ENCODE results near the gene SAYSD1.

Gene SAYSD1

DNA sequence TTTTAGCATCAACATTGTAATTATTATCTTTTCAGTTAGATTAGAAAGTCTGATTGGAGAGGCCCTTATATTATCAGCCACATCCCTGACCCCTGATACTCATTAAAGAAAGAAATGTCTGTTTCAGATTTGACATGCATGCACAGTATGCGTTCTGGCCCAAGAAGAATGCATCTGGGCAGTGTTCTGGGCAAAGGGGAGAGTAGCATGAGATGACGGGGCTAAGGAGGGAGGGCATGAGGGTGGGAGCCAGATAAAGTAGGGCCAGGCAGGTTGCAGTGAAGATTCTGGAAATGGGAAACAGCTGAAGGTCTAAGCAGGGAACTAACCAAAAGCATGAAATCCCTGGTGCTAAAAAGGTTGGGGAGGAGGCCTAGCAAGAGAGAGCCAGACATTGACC is 7.3 kb downstream of the SAYSD1 start:
- TF ChIP-seq CTCF (IDR thresholded peaks at IDR 0.05): no peak
- no peaks in the 10 kb centered on the region for H3K27me3 ChIP-seq
- no peaks in the 10 kb centered on the region for H3K9me3 ChIP-seq
- no peak overlapping the region for H3K27ac ChIP-seq
- no peaks in the 10 kb centered on the region for H3K4me1 ChIP-seq (ENCODE audit: control insufficient read depth in 1 of 2, insufficient read depth in 1 of 2, low read depth in 1 of 2, low read length in 1 of 2)
- H3K36me3 ChIP-seq: peaks cover 31% of the 10 kb centered on the region
- no peak overlapping the region for H3K4me3 ChIP-seq (ENCODE audit: low read depth in 1 of 2, low read length in 1 of 2)

GRCh38 chr6:39107034-39107433 is 8.0 kb downstream of the SAYSD1 start:
- TF ChIP-seq CTCF (IDR thresholded peaks at IDR 0.05): no peak
- no peak overlapping the region for H3K27ac ChIP-seq
- no peaks in the 10 kb centered on the region for H3K4me1 ChIP-seq (ENCODE audit: control insufficient read depth in 1 of 2, insufficient read depth in 1 of 2, low read depth in 1 of 2, low read length in 1 of 2)
- no peaks in the 10 kb centered on the region for H3K27me3 ChIP-seq
- H3K9me3 ChIP-seq: no peaks in the 10 kb centered on the region
- H3K36me3 ChIP-seq: peaks cover 31% of the 10 kb centered on the region
- no peak overlapping the region for H3K4me3 ChIP-seq (ENCODE audit: low read depth in 1 of 2, low read length in 1 of 2)

- TF ChIP-seq CTCF (IDR thresholded peaks at IDR 0.05): no peak
- H3K9me3 ChIP-seq: no peaks in the 10 kb centered on the region
- no peak overlapping the region for H3K27ac ChIP-seq
- H3K27me3 ChIP-seq: no peaks in the 10 kb centered on the region
- H3K36me3 ChIP-seq: peaks cover 31% of the 10 kb centered on the region
- H3K4me3 ChIP-seq (ENCODE audit: low read depth in 1 of 2, low read length in 1 of 2): no peak overlapping the region
- H3K4me1 ChIP-seq (ENCODE audit: control insufficient read depth in 1 of 2, insufficient read depth in 1 of 2, low read depth in 1 of 2, low read length in 1 of 2): no peaks in the 10 kb centered on the region
These were observed 10.5 kb downstream of the SAYSD1 start for GRCh38 chr6:39104528-39104927.

DNA sequence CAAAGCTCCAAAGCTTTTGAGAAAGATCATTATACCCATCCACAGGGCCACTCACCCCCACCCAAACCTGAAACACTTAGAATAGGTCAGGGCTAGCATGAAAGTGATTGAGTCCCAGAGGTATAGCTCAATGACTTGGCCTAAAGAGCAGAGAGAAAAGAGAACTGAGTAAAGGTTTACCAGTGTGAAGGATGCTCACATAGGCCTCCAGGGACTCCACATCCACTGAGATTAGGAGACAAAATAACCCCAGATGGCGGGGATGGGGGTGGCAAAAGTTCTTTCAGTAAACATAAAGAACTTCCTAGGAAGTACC is 12.2 kb downstream of the SAYSD1 start:
- no peaks in the 10 kb centered on the region for H3K4me1 ChIP-seq (ENCODE audit: control insufficient read depth in 1 of 2, insufficient read depth in 1 of 2, low read depth in 1 of 2, low read length in 1 of 2)
- H3K27me3 ChIP-seq: peaks cover 4% of the 10 kb centered on the region
- no peaks in the 10 kb centered on the region for H3K9me3 ChIP-seq
- H3K36me3 ChIP-seq: peaks cover 23% of the 10 kb centered on the region
- H3K4me3 ChIP-seq (ENCODE audit: low read depth in 1 of 2, low read length in 1 of 2): no peak overlapping the region
- H3K27ac ChIP-seq: no peak overlapping the region
- TF ChIP-seq CTCF (IDR thresholded peaks at IDR 0.05): no peak

GRCh38 chr6:39102071-39102820 is 12.7 kb downstream of the SAYSD1 start:
- H3K9me3 ChIP-seq: no peaks in the 10 kb centered on the region
- no peak overlapping the region for H3K27ac ChIP-seq
- no peak overlapping the region for H3K4me3 ChIP-seq (ENCODE audit: low read depth in 1 of 2, low read length in 1 of 2)
- TF ChIP-seq CTCF (IDR thresholded peaks at IDR 0.05): no peak
- peaks cover 4% of the 10 kb centered on the region for H3K27me3 ChIP-seq
- H3K4me1 ChIP-seq (ENCODE audit: control insufficient read depth in 1 of 2, insufficient read depth in 1 of 2, low read depth in 1 of 2, low read length in 1 of 2): no peaks in the 10 kb centered on the region
- H3K36me3 ChIP-seq: peaks cover 23% of the 10 kb centered on the region

Data from neutrophil (primary cell).